Fibroblast of peridontal ligament (primary cell): Measurements from ENCODE around the gene STRN4.

Source experiments
- DNase-seq: peaks from one replicate; pipeline ENCODE4 v3.0.0-alpha.2; 2010; ENCODE audit errors: extremely low read depth

The STRN4 gene

DNA sequence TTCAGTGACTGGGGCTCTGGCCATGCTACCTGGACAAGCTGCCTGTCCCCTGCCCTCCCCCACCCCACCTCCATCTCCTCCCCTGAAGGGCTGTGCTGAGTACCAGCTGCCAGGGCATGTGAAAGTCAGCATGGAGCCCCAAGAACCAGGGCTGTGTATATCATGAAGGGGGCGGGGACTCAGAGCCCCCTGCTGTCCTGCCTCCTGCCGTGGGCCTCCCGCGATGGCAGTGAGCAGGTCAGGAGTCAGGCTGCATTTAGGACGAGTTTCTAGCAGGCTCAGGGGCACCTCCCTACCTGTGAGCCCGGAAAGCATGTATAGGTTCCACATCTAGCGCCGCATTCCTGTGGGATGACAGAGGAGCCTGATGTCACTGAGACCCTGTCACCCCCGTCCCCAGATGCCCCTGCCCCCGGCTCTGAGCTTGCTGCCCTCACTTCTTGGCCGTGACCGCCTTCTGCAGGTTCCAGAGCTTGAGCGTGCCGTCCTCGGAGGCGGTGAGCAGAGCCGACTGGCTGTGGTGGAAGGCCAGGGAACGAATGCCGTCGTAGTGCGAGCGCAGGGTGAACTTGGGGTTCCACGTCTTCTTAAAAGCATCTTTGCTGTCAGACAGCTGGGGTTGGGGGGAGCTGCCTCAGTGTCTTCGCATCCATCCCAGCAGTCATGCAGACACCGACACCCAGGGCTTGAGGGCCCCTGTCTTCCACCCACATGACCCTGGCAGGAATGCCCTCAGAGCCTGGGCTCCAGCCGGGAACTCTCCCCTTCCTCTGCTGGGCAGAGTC lies 21.0 kb downstream of the STRN4 start:
- no peak for DNase-seq

DNA sequence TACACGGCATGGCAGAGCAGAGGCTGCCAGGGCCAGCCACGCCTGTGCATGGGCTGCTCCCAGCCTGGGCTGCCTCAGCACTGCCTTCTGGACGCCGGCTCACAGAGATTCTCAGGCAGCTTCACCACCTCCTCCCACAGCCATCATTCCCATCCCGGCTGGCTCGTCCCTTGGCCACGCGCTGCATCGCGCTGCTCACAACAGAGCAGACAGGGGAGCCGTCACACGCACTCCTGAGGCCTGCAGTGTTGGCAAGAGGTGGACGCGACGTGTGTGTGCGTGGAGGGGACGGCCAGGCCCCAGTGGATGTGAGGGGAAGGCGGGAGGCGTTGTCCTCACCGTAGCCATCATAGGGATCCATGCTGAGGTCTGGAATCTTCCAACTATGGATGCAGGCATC lies 21.8 kb downstream of the STRN4 start:
- DNase-seq, result no peak

- no peak for DNase-seq
Measured at GRCh38 chr19:46723471-46723870, 22.8 kb downstream of the STRN4 start.

GRCh38 chr19:46723023-46723461 lies 23.2 kb downstream of the STRN4 start:
- DNase-seq, result no peak

DNA sequence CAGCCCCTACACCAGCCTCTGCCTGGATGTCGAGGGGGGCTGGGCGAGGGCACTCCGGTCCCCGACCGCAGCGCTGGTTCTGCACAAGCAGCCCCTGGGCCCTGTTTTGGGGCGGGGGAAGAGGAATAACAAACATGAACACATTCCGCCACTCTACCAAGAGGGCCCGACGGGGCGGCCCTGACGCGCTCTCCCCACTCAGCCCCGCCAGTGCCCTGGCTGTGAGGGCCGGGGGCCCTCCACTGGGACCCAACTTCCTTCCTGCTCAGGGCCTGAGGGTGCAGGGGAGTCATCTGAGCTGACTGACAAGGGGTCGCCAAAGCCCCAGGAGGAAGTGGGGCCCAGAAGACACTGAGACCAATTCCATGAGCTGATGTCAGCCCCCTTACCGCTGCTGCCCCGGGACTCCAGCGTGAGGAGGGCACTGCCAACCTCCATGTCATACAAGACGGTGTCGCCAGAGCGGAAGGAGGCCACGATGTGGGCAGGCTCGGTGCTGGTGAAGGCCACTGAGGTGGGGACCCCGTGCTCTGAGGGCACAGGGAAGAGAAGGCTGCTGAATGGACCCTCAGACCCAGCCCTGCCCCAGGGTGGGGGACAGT lies 23.7 kb downstream of the STRN4 start:
- no peak for DNase-seq

- no peak for DNase-seq
Measured at GRCh38 chr19:46722004-46722380, 24.3 kb downstream of the STRN4 start.

DNA sequence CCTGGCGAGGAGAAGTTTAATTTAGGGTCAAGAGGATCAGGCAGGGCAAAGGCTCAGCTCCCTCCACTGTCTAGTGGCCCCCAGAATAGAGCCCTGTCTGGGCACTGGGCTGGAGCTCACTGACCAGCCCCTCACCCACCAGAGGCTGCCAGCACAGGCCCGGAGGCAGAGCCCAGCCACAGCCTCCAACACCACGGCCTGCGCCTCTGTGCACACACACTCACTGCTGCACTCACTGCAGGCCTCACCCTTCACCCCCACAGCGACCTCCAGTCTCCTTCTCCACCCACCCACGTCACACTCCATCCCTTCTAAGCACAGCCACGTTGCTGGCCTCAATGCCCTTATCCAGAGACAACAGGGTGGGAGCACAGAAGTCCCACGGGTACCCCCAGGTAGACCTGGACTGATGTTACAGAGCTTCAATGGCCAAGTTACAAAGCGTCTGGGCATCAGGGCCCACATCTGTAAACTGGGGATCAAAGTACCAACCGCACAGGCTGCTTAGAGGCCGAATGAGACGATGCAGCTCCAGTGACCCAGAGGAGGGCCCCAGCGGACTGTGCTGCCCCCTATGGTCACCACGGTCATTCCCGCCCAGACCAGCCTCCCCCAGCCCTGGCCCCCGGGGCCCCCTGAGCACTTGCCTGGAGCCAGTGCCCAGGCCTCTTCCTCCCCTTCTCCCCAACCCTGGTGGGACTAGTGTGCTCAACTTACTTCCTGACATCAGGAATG lies 24.8 kb downstream of the STRN4 start:
- DNase-seq, result no peak

DNA sequence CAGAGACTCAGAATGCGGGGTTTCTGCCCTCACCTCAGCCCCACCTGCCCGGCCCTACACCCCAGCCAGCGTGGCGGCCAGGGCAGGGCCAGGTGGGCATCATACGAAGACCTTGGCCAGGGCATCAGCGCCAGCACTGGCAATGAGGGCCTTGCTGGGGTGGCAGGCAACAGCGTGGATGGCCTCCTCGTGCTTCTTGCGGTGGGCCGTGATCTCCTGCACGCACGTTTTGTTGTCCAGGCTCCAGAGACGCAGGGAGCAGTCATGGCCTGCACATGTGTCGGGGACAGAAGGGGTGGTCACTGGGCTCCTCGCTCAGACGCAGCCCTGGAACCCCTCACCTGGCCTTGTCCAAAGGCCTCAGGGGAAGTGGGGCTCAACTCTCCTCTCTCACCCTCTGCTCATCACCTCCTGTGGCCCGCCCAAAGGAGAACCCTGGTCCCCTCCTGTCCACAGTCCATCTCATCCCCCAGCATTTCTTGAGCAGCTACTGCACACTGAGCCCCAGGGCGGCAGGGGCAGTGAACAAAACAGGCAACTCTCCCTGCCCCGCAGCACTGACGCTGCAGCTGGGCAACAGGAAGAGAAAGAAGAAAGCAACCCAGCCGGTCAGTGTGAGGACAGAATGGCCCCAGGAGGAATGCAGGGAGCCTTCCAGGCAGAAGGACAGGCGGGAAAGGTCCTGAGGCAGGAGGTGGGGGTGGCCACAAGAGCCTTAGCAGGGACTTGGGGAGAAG lies 25.6 kb downstream of the STRN4 start:
- no peak for DNase-seq

GRCh38 chr19:46719629-46720502 lies 26.4 kb downstream of the STRN4 start:
- DNase-seq, result no peak

- no peak for DNase-seq
Measured at GRCh38 chr19:46718934-46719622, 27.2 kb downstream of the STRN4 start.

- DNase-seq, result no peak
Measured at GRCh38 chr19:46718157-46718933, 27.9 kb downstream of the STRN4 start.

GRCh38 chr19:46717716-46718143 lies 28.5 kb downstream of the STRN4 start:
- DNase-seq, result no peak

DNA sequence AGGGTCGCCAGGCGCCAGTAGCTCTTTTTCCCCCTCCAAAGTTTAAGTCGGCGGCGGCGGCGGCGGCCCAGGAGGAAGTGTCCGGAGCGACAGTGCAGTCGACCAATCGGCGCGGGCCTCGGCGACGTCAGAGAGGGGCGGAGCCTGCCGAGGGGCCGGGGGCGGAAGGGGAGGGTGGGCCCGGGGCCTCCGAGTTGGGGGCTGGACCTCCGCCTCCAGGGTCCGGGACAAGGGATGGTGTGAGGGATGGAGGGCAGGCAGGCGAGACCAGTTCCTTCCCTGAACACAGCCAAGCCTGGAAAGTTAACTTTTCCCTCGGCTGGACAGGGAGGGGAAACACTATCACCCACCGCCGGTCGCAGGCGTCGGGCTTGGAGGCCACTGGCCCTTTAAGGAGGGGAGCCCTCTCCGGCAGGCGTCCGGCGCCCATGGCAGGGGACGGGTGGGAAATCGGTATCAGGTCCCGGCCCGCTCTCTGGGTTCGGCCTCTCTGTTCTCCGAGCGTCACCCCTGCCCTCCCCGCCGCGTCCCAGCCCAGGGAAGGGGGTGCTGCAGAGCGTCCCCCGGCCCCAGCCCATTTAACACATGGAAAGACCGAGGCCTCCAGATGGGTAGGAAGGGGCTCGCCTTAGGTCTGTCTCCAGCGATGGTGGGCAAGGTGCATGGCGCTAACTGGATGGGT lies 29.1 kb downstream of the STRN4 start, which contains the start of gene PRKD2:
Gene PRKD2 (minus strand): TSS at position 81 of the 682 bp plus-strand sequence. CDS start 744 bp downstream, outside the sequence.
- peak; percentile 72 for DNase-seq

GRCh38 chr19:46716672-46717033 lies 29.6 kb downstream of the STRN4 start:
- DNase-seq, result no peak

- no peak for DNase-seq
Measured at GRCh38 chr19:46715975-46716671, 30.1 kb downstream of the STRN4 start.

DNA sequence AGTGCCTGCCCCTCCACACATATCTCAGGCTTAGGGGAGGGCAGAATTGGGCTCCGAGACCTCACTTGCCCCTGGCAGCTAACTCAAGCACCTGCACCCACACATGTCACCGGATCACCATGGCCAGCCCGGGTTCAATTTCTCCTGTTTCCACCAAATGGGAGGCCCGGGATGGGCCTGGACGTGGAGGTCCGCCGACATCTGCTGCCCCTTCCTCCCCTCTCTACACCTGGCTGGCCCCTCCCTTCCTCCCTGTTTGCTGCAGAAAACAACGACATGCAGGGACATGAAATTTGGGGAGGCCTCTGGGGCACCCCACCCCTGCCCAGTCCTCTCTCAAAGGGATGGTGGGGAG lies 30.7 kb downstream of the STRN4 start:
- DNase-seq, result no peak

- DNase-seq, result no peak
Measured at GRCh38 chr19:46714444-46715106, 31.7 kb downstream of the STRN4 start.
